AG08396 (cell line): Measurements from ENCODE around the gene C6orf120.

Experiments used
- DNase-seq: peaks from one replicate; pipeline ENCODE4 v3.0.0; 2012; ENCODE audit warnings: low spot score, mixed read lengths

Gene C6orf120

GRCh38 chr6:169701954-169702839, at the start of gene C6orf120, which contains the start of gene WDR27:
C6orf120 (plus strand) TSS chr6:169702126; CDS start chr6:169702460, 334 bp downstream.
WDR27 (minus strand) TSS chr6:169702029; CDS start chr6:169689005, 13,024 bp downstream.
- DNase-seq, result peak; percentile 98

- no peak for DNase-seq
Measured at GRCh38 chr6:169652896-169653295, 49.0 kb upstream of the C6orf120 start.

GRCh38 chr6:169653691-169654090, 48.2 kb upstream of the C6orf120 start:
- DNase-seq, result no peak

GRCh38 chr6:169654598-169655391, 47.1 kb upstream of the C6orf120 start:
- DNase-seq, result peak; percentile 87

- no peak for DNase-seq
Measured at GRCh38 chr6:169656546-169657283, 45.2 kb upstream of the C6orf120 start.

- no peak for DNase-seq
Measured at GRCh38 chr6:169657284-169657610, 44.7 kb upstream of the C6orf120 start.

- no peak for DNase-seq
Measured at GRCh38 chr6:169659820-169660610, 41.9 kb upstream of the C6orf120 start.

- no peak for DNase-seq
Measured at GRCh38 chr6:169660751-169661390, 41.1 kb upstream of the C6orf120 start.

GRCh38 chr6:169661391-169661756, 40.6 kb upstream of the C6orf120 start:
- no peak for DNase-seq

GRCh38 chr6:169663468-169663867, 38.5 kb upstream of the C6orf120 start:
- no peak for DNase-seq

GRCh38 chr6:169664227-169664626, 37.7 kb upstream of the C6orf120 start:
- DNase-seq, result no peak

- DNase-seq, result no peak
Measured at GRCh38 chr6:169665289-169665688, 36.6 kb upstream of the C6orf120 start.

- DNase-seq, result no peak
Measured at GRCh38 chr6:169666441-169666840, 35.5 kb upstream of the C6orf120 start.

- DNase-seq, result no peak
Measured at GRCh38 chr6:169667716-169668115, 34.2 kb upstream of the C6orf120 start.

GRCh38 chr6:169668203-169668847, 33.6 kb upstream of the C6orf120 start:
- DNase-seq, result no peak

GRCh38 chr6:169669147-169669546, 32.8 kb upstream of the C6orf120 start:
- no peak for DNase-seq

GRCh38 chr6:169669889-169670288, 32.0 kb upstream of the C6orf120 start:
- DNase-seq, result no peak

GRCh38 chr6:169671563-169671962, 30.4 kb upstream of the C6orf120 start:
- DNase-seq, result no peak

- no peak for DNase-seq
Measured at GRCh38 chr6:169675011-169675410, 26.9 kb upstream of the C6orf120 start.

- DNase-seq, result no peak
Measured at GRCh38 chr6:169677096-169677495, 24.8 kb upstream of the C6orf120 start.

- no peak for DNase-seq
Measured at GRCh38 chr6:169678342-169678741, 23.6 kb upstream of the C6orf120 start.
